Loucy (cell line): Measurements from ENCODE around the gene NEDD4L.

Experiments used
- H2AFZ ChIP-seq: fragments of 200-600 bp; sonication (generic); 2 replicates; pipeline ENCODE4 v1.6.0; 2016; ENCODE audit warnings: antibody characterized with exemption, mild to moderate bottlenecking, low read length, moderate library complexity
- H3F3A ChIP-seq: fragments of 200-600 bp; 2 replicates; pipeline ENCODE4 v1.6.0; 2016; ENCODE audit warnings: antibody characterized with exemption, low read depth, mild to moderate bottlenecking
- H3K27me3 ChIP-seq: fragments of 200-600 bp; sonication (generic); 2 replicates; pipeline ENCODE4 v1.6.1; 2014; ENCODE audit warnings: low read length, mild to moderate bottlenecking; ENCODE audit not compliant: insufficient read depth, poor library complexity, severe bottlenecking
- H3K36me3 ChIP-seq: fragments of 200-600 bp; sonication (generic); 2 replicates; pipeline ENCODE4 v1.6.1; 2016; ENCODE audit warnings: low read length; ENCODE audit not compliant: insufficient read depth
- H3K4me1 ChIP-seq: fragments of 200-600 bp; sonication (generic); 2 replicates; pipeline ENCODE4 v1.5.1; 2014; ENCODE audit warnings: low read length, mild to moderate bottlenecking; ENCODE audit not compliant: insufficient read depth, poor library complexity, severe bottlenecking
- H3K4me2 ChIP-seq: fragments of 200-600 bp; sonication (generic); 2 replicates; pipeline ENCODE4 v1.6.0; 2014; ENCODE audit warnings: antibody characterized with exemption, low read length, low read depth, mild to moderate bottlenecking; ENCODE audit not compliant: poor library complexity, severe bottlenecking
- H3K4me3 ChIP-seq: fragments of 200-600 bp; sonication (generic); 2 replicates; pipeline ENCODE4 v1.5.1; 2014; ENCODE audit warnings: low read length, mild to moderate bottlenecking, mixed read lengths; ENCODE audit not compliant: poor library complexity, severe bottlenecking
- H3K79me2 ChIP-seq: fragments of 200-600 bp; sonication (generic); 2 replicates; pipeline ENCODE4 v1.6.1; 2014; ENCODE audit warnings: low read length; ENCODE audit not compliant: insufficient read depth
- H3K9ac ChIP-seq: fragments of 200-600 bp; sonication (generic); 2 replicates; pipeline ENCODE4 v1.6.0; 2014; ENCODE audit warnings: mild to moderate bottlenecking, low read depth, low read length, moderate library complexity; ENCODE audit not compliant: poor library complexity, severe bottlenecking
- H3K9me2 ChIP-seq: fragments of 200-600 bp; sonication (generic); replicated peaks from 2 replicates; pipeline ENCODE4 v1.6.1; 2016; ENCODE audit warnings: low read depth, low read length, mixed read lengths
- H3K9me3 ChIP-seq: fragments of 200-600 bp; sonication (generic); 2 replicates; pipeline ENCODE4 v1.6.1; 2014; ENCODE audit warnings: mild to moderate bottlenecking, antibody characterized with exemption, low read length, low read depth; ENCODE audit not compliant: insufficient read depth
- H4K20me1 ChIP-seq: fragments of 200-600 bp; sonication (generic); 2 replicates; pipeline ENCODE4 v1.6.0; 2014; ENCODE audit warnings: antibody characterized with exemption, low read length, mild to moderate bottlenecking; ENCODE audit not compliant: insufficient read depth, poor library complexity, severe bottlenecking
- CTCF ChIP-seq: fragments of 200-600 bp; sonication (generic); conservative IDR thresholded peaks from 2 replicates; pipeline ENCODE4 v1.5.1; 2014; ENCODE audit warnings: mild to moderate bottlenecking, antibody characterized with exemption, low read length
- EZH2phosphoT487 ChIP-seq: fragments of 200-600 bp; IDR thresholded peaks from 2 replicates; pipeline ENCODE4 v1.6.1; 2018; ENCODE audit warnings: antibody characterized with exemption, mild to moderate bottlenecking, moderate library complexity, borderline replicate concordance

NEDD4L gene

DNA sequence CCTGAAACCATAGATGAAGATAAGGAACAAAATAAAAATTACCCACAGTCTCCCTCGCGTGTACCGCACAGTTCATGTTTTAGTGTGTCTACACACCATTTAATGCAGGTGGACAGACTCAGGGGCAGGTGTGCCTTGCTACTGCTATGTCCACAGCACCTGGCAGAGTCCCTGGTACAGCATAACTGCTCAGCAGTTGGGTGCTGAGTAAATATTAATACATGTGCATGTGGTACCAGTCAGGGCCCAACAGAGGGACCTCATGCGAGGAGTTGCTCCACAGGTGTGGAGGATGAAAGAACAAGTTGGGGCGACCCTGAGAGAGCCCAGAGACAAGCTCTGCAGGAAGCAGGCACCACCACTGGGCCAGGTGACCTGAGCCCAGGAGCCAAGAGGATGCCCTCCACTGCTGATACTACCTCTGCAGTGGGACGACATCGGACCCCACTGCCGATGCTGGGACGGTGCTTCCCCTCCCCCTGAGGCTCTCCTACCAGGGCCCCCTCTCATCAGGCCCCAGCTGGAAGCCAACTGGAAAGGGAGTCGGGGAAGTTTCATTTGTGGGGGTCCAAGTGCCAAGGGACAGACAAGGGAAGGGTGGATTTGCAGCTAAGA, 100.8 kb downstream of the NEDD4L start:
- H3K4me1 ChIP-seq, result peaks cover 8% of the 10 kb centered on the region
- no peaks in the 10 kb centered on the region for H3K27me3 ChIP-seq
- H3K4me2 ChIP-seq, result no peak overlapping the region
- H4K20me1 ChIP-seq, result no peaks in the 10 kb centered on the region
- no peaks in the 10 kb centered on the region for H3F3A ChIP-seq
- no peaks in the 10 kb centered on the region for H3K79me2 ChIP-seq
- no peak overlapping the region for H3K9ac ChIP-seq
- H2AFZ ChIP-seq, result no peak overlapping the region
- TF ChIP-seq EZH2phosphoT487, result no peak
- no peak for TF ChIP-seq CTCF
- H3K9me3 ChIP-seq, result no peaks in the 10 kb centered on the region
- H3K9me2 ChIP-seq, result no peaks in the 10 kb centered on the region
- no peaks in the 10 kb centered on the region for H3K36me3 ChIP-seq
- no peak overlapping the region for H3K4me3 ChIP-seq

DNA sequence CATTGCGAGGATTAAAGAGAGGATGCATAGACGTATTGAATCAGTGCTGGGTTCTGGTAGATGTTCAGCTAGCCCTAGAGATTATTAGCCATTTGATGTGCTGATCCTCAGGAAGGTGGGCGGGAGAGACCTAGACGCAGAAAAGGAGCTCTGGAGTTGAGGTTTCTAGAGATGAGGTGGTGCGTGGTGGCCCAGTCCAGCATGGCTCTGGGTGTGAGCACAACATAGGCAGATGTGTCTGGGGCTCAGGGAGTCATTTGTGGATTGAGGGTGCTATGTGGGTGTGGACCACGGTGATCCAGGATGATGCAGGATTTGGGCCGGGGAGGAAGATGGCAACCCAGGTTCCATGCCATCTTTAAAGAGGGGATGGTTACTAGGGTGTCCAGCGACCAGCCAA, 102.1 kb downstream of the NEDD4L start:
- Histone ChIP-seq H3K79me2 (no peaks in the 10 kb centered on the region), H4K20me1 (no peaks in the 10 kb centered on the region), H3K4me1 (peaks cover 5% of the 10 kb centered on the region), H3K9me3 (no peaks in the 10 kb centered on the region), H3K27me3 (no peaks in the 10 kb centered on the region), H3K9me2 (no peaks in the 10 kb centered on the region), H3F3A (no peaks in the 10 kb centered on the region), H3K36me3 (no peaks in the 10 kb centered on the region), H3K4me3 (no peak overlapping the region), H3K4me2 (no peak overlapping the region), H3K9ac (no peak overlapping the region), H2AFZ (no peak overlapping the region)
- TF ChIP-seq CTCF, result no peak
- no peak for TF ChIP-seq EZH2phosphoT487

DNA sequence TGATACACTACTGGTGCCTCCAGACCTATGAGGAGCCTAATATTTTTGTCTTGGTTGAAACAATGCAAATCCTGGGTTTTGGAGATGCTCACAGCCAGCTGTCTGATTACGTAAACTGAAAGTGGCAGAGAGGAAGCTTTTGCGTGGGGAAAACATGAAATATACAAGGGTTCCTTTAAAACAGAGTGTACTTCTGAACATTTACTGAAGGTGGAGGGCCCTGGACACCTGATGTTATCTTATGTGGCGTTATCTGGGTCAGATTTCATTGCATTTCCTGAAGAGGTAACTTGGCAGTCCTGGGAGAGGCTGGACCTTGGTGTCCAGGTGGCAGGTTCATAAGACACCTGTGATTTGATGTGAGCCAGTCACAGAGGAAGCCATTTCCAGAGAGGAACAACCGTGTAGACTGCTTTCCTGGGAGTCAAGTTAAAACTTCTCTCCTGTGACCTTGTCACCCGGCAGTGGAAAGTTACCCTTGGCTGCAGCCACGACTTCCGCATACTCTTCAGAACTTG, 105.0 kb downstream of the NEDD4L start:
- no peaks in the 10 kb centered on the region for H3K27me3 ChIP-seq
- no peaks in the 10 kb centered on the region for H3K79me2 ChIP-seq
- peaks cover 9% of the 10 kb centered on the region for H3K4me1 ChIP-seq
- H3K4me3 ChIP-seq, result no peak overlapping the region
- H3K9ac ChIP-seq, result no peak overlapping the region
- H3K9me3 ChIP-seq, result no peaks in the 10 kb centered on the region
- H3F3A ChIP-seq, result no peaks in the 10 kb centered on the region
- H2AFZ ChIP-seq, result no peak overlapping the region
- no peak overlapping the region for H3K4me2 ChIP-seq
- H4K20me1 ChIP-seq, result no peaks in the 10 kb centered on the region
- H3K36me3 ChIP-seq, result no peaks in the 10 kb centered on the region
- no peaks in the 10 kb centered on the region for H3K9me2 ChIP-seq
- TF ChIP-seq EZH2phosphoT487, result no peak
- no peak for TF ChIP-seq CTCF
